Testis (tissue), 3 donors: Measurements from ENCODE around the gene PITRM1. TPM values are rescaled to one million over a fixed set of nuclear protein-coding genes. Genes with fewer than 3 reads are reported as not detected.

Experiments
- DNase-seq: peaks from one replicate; pipeline ENCODE4 v3.0.0-alpha.2; 2019
- H3K27ac ChIP-seq, 2 donors: fragments of 200-600 bp; sonication (generic); one replicate each; pipeline ENCODE4 v1.5.1; 2019
- H3K27me3 ChIP-seq: fragments of 200-600 bp; sonication (generic); one replicate; pipeline ENCODE4 v1.5.1; 2019
- H3K36me3 ChIP-seq: fragments of 200-600 bp; sonication (generic); one replicate; pipeline ENCODE4 v1.5.1; 2017; ENCODE audit warnings: low read depth; ENCODE audit errors: missing control alignments
- H3K4me1 ChIP-seq: fragments of 200-600 bp; sonication (generic); one replicate; pipeline ENCODE4 v1.5.1; 2019
- H3K4me3 ChIP-seq, 2 donors: fragments of 200-600 bp; sonication (generic); one replicate each; pipeline ENCODE4 v1.5.1; 2017 to 2019
- H3K9me3 ChIP-seq: fragments of 200-600 bp; sonication (generic); one replicate; pipeline ENCODE4 v1.5.1; 2017
- CTCF ChIP-seq, 3 experiments: fragments of 450-650 bp in 2 of 3; fragments of 200-600 bp in 1 of 3; sonication (generic) in 1 of 3; IDR thresholded peaks; one replicate each; pipeline ENCODE4 v1.5.1; 2016 to 2019; ENCODE audit warnings: antibody characterized with exemption in 3 of 3, mild to moderate bottlenecking in 2 of 3, moderate library complexity in 1 of 3
- POLR2A ChIP-seq: fragments of 450-650 bp; IDR thresholded peaks from one replicate; pipeline ENCODE4 v1.6.1; 2017; ENCODE audit warnings: antibody characterized with exemption, mild to moderate bottlenecking, moderate library complexity
- WGBS, 2 donors: methylation state at CpG; one replicate each; pipeline ENCODE4 v1.1.5; 2018; 5-methylcytosine and 5-hydroxymethylcytosine counted together
- intact Hi-C: fragments of 100-400 bp; cut with DNase I; formaldehyde crosslinking; loops from one replicate; pipeline ENCODE4 v1.15.1; 2023; ENCODE audit warnings: low total_unique reads
- polyA plus RNA-seq: library from polyadenylated mRNA; stranded (reverse); fragments of 350-450 nt; fragmentation: Illumina TruSeq; extraction: RNeasy Lipid Tissue Mini Kit (QIAGEN cat#74804); gene quantifications from one replicate; pipeline ENCODE4 v1.2.3, GENCODE V29; 2014; ENCODE audit warnings: low read depth, low replicate concordance; ENCODE audit not compliant: insufficient read depth
- total RNA-seq, 2 donors: library from RNA; depleted of rRNA; stranded (reverse); fragments of >200 nt; gene quantifications; one replicate each; pipeline ENCODE4 v1.2.3, GENCODE V29; 2016

Gene PITRM1
- total and polyA plus RNA-seq, 3 donors from 2014 or later = 109 to 162 (median 125) TPM

GRCh38 chr10:3105905-3106304 lies 66.7 kb downstream of the PITRM1 start:
- no peak overlapping the region for H3K27ac ChIP-seq
- no peaks in the 10 kb centered on the region for H3K4me1 ChIP-seq
- 70 to 82% methylated on average over 9 to 19 of the region's 20 CpGs for WGBS, 2 donors
- intact Hi-C loops = no loop called here
- TF ChIP-seq POLR2A (no peak), CTCF (IDR thresholded peaks at IDR 0.05) (no peak)
- no peaks in the 10 kb centered on the region for H3K9me3 ChIP-seq
- DNase-seq = no peak
- H3K27me3 ChIP-seq = no peaks in the 10 kb centered on the region
- H3K36me3 ChIP-seq = no peaks in the 10 kb centered on the region
- no peak overlapping the region for H3K4me3 ChIP-seq

GRCh38 chr10:3105166-3105565 lies 67.4 kb downstream of the PITRM1 start:
- intact Hi-C loops = no loop called here
- H3K27me3 ChIP-seq = no peaks in the 10 kb centered on the region
- H3K4me3 ChIP-seq = no peak overlapping the region
- DNase-seq = no peak
- no peaks in the 10 kb centered on the region for H3K36me3 ChIP-seq
- no peaks in the 10 kb centered on the region for H3K4me1 ChIP-seq
- WGBS, 2 donors = 84 to 95% methylated on average over 6 to 20 of the region's 20 CpGs
- H3K9me3 ChIP-seq = no peaks in the 10 kb centered on the region
- no peak overlapping the region for H3K27ac ChIP-seq
- no peak for TF ChIP-seq POLR2A
- no peak for TF ChIP-seq CTCF (IDR thresholded peaks at IDR 0.05)

GRCh38 chr10:3104251-3104918 lies 68.2 kb downstream of the PITRM1 start:
- WGBS, 2 donors = 78 to 83% methylated on average over 26 to 28 of the region's 28 CpGs

GRCh38 chr10:3103646-3104045 lies 68.9 kb downstream of the PITRM1 start:
- no peak overlapping the region for H3K27ac ChIP-seq
- DNase-seq = no peak
- TF ChIP-seq POLR2A = no peak
- H3K4me3 ChIP-seq = no peak overlapping the region
- H3K27me3 ChIP-seq = no peaks in the 10 kb centered on the region
- 93 to 95% methylated on average over 30 of the region's 30 CpGs for WGBS, 2 donors
- H3K36me3 ChIP-seq = no peaks in the 10 kb centered on the region
- H3K9me3 ChIP-seq = no peaks in the 10 kb centered on the region
- intact Hi-C loops = no loop called here
- no peaks in the 10 kb centered on the region for H3K4me1 ChIP-seq

More at GRCh38 chr10:3104251-3104918, 68.2 kb downstream of the PITRM1 start:
- Histone ChIP-seq H3K36me3 (no peaks in the 10 kb centered on the region), H3K27me3 (no peaks in the 10 kb centered on the region), H3K27ac (no peak overlapping the region), H3K9me3 (no peaks in the 10 kb centered on the region), H3K4me3 (no peak overlapping the region), H3K4me1 (no peaks in the 10 kb centered on the region)
- TF ChIP-seq CTCF (IDR thresholded peaks at IDR 0.05) (no peak), POLR2A (no peak)
- DNase-seq = no peak
- intact Hi-C loops = no loop called here

GRCh38 chr10:3102720-3103427 lies 69.7 kb downstream of the PITRM1 start:
- Histone ChIP-seq H3K4me3 (no peak overlapping the region), H3K9me3 (no peaks in the 10 kb centered on the region), H3K27ac (no peak overlapping the region), H3K4me1 (no peaks in the 10 kb centered on the region), H3K36me3 (no peaks in the 10 kb centered on the region), H3K27me3 (no peaks in the 10 kb centered on the region)
- no peak for DNase-seq
- TF ChIP-seq POLR2A = no peak
- no peak for TF ChIP-seq CTCF (IDR thresholded peaks at IDR 0.05)
- WGBS, 2 donors = 58 to 71% methylated on average over 16 to 19 of the region's 19 CpGs
- intact Hi-C loops = no loop called here
